Ascending aorta (tissue), 2 donors: ENCODE results near the gene EXOC4. TPM values are rescaled to one million over a fixed set of nuclear protein-coding genes. Genes with fewer than 3 reads are reported as not detected.

ENCODE experiments used
- DNase-seq, 2 donors: peaks; one replicate each; pipeline ENCODE4 v3.0.0-alpha.2; 2019; ENCODE audit warnings: low spot score in 2 of 2
- H3K27ac ChIP-seq, 2 donors: fragments of 200-600 bp; sonication (generic); one replicate each; pipeline ENCODE4 v1.5.1; 2016 to 2017; ENCODE audit warnings: mild to moderate bottlenecking in 1 of 2
- H3K27me3 ChIP-seq: fragments of 200-600 bp; sonication (generic); one replicate; pipeline ENCODE4 v1.5.1; 2017
- H3K36me3 ChIP-seq, 2 donors: fragments of 200-600 bp; sonication (generic); one replicate each; pipeline ENCODE4 v1.5.1; 2016
- H3K4me1 ChIP-seq, 2 donors: fragments of 200-600 bp; sonication (generic); one replicate each; pipeline ENCODE4 v1.5.1; 2016 to 2017; ENCODE audit warnings: mild to moderate bottlenecking in 1 of 2
- H3K4me3 ChIP-seq, 2 donors: fragments of 200-600 bp; sonication (generic); one replicate each; pipeline ENCODE4 v1.5.1; 2016 to 2017; ENCODE audit warnings: mild to moderate bottlenecking in 1 of 2
- H3K9me3 ChIP-seq, 2 donors: fragments of 200-600 bp; sonication (generic); one replicate each; pipeline ENCODE4 v1.5.1; 2016
- CTCF ChIP-seq, 3 experiments: fragments of 200-600 bp in 2 of 3; fragments of 450-650 bp in 1 of 3; sonication (generic) in 2 of 3; IDR thresholded peaks; one replicate each; pipeline ENCODE4 v1.5.1; 2016 to 2019; ENCODE audit warnings: antibody characterized with exemption in 3 of 3, mild to moderate bottlenecking in 1 of 3, moderate library complexity in 1 of 3
- intact Hi-C: fragments of 100-400 bp; cut with DNase I; formaldehyde crosslinking; loops from one replicate; pipeline ENCODE4 v1.15.1; 2023
- total RNA-seq: library from RNA; depleted of rRNA; stranded (reverse); fragments of >200 nt; gene quantifications from one replicate; pipeline ENCODE4 v1.1.0, GENCODE V29; 2016

The EXOC4 gene
- total RNA-seq, 1 donor from 2014 or later = 27.1 TPM

- Histone ChIP-seq H3K27ac (no peak overlapping the region), H3K36me3 (no peaks in the 10 kb centered on the region), H3K27me3 (no peaks in the 10 kb centered on the region), H3K4me1 (no peaks in the 10 kb centered on the region), H3K9me3 (no peaks in the 10 kb centered on the region), H3K4me3 (no peak overlapping the region)
- DNase-seq = no peak
- no peak for TF ChIP-seq CTCF (IDR thresholded peaks at IDR 0.05)
- intact Hi-C loops = no loop called here
Measured at GRCh38 chr7:133957845-133958244, 705.0 kb downstream of the EXOC4 start.

GRCh38 chr7:133958822-133959221 is 705.9 kb downstream of the EXOC4 start:
- H3K27ac ChIP-seq = no peak overlapping the region
- H3K9me3 ChIP-seq = no peaks in the 10 kb centered on the region
- no peak overlapping the region for H3K4me3 ChIP-seq
- H3K27me3 ChIP-seq = no peaks in the 10 kb centered on the region
- TF ChIP-seq CTCF (IDR thresholded peaks at IDR 0.05) = no peak
- H3K4me1 ChIP-seq = no peaks in the 10 kb centered on the region
- DNase-seq = no peak
- intact Hi-C loops = no loop called here
- H3K36me3 ChIP-seq = no peaks in the 10 kb centered on the region

- H3K4me3 ChIP-seq = no peak overlapping the region
- DNase-seq = no peak
- H3K36me3 ChIP-seq = no peaks in the 10 kb centered on the region
- H3K27ac ChIP-seq = no peak overlapping the region
- no peak for TF ChIP-seq CTCF (IDR thresholded peaks at IDR 0.05)
- H3K9me3 ChIP-seq = no peaks in the 10 kb centered on the region
- no peaks in the 10 kb centered on the region for H3K27me3 ChIP-seq
- intact Hi-C loops = no loop called here
- H3K4me1 ChIP-seq = no peaks in the 10 kb centered on the region
Measured at GRCh38 chr7:133959505-133959904, 706.6 kb downstream of the EXOC4 start.

GRCh38 chr7:133961724-133962123 is 708.8 kb downstream of the EXOC4 start:
- no peaks in the 10 kb centered on the region for H3K4me1 ChIP-seq
- no peaks in the 10 kb centered on the region for H3K27me3 ChIP-seq
- no peak overlapping the region for H3K4me3 ChIP-seq
- no peak for DNase-seq
- no peak for TF ChIP-seq CTCF (IDR thresholded peaks at IDR 0.05)
- no peak overlapping the region for H3K27ac ChIP-seq
- H3K9me3 ChIP-seq = peaks cover 0 to 4% of the 10 kb centered on the region in 2 donors
- intact Hi-C loops = no loop called here
- H3K36me3 ChIP-seq = no peaks in the 10 kb centered on the region

GRCh38 chr7:133962646-133963045 is 709.8 kb downstream of the EXOC4 start:
- no peak overlapping the region for H3K27ac ChIP-seq
- H3K36me3 ChIP-seq = no peaks in the 10 kb centered on the region
- no peak for TF ChIP-seq CTCF (IDR thresholded peaks at IDR 0.05)
- H3K9me3 ChIP-seq = peaks cover 0 to 4% of the 10 kb centered on the region in 2 donors
- DNase-seq = no peak
- no peaks in the 10 kb centered on the region for H3K27me3 ChIP-seq
- H3K4me1 ChIP-seq = no peaks in the 10 kb centered on the region
- intact Hi-C loops = no loop called here
- no peak overlapping the region for H3K4me3 ChIP-seq

- Histone ChIP-seq H3K36me3 (no peaks in the 10 kb centered on the region), H3K4me1 (no peaks in the 10 kb centered on the region), H3K27me3 (no peaks in the 10 kb centered on the region), H3K27ac (no peak overlapping the region), H3K9me3 (peaks cover 0 to 4% of the 10 kb centered on the region in 2 donors), H3K4me3 (no peak overlapping the region)
- no peak for TF ChIP-seq CTCF (IDR thresholded peaks at IDR 0.05)
- no peak for DNase-seq
- intact Hi-C loops = no loop called here
Measured at GRCh38 chr7:133963629-133964028, 710.8 kb downstream of the EXOC4 start.
